SKM-1 (cell line): Measurements from ENCODE around the gene CDHR1.

ENCODE experiments used
- DNase-seq: peaks from one replicate; lab custom pipeline; 2025; ENCODE audit not compliant: unreplicated experiment; lab: John Stamatoyannopoulos, UW

The CDHR1 gene

GRCh38 chr10:84261236-84261915, 67.0 kb downstream of the CDHR1 start:
- DNase-seq: no peak

GRCh38 chr10:84262190-84262956, 68.0 kb downstream of the CDHR1 start:
- DNase-seq: no peak

GRCh38 chr10:84263716-84264115, 69.4 kb downstream of the CDHR1 start:
- no peak for DNase-seq

- peak; percentile 31 for DNase-seq
Measured at GRCh38 chr10:84264611-84265141, 70.3 kb downstream of the CDHR1 start.

- DNase-seq: no peak
Measured at GRCh38 chr10:84265418-84265817, 71.1 kb downstream of the CDHR1 start.

- no peak for DNase-seq
Measured at GRCh38 chr10:84267503-84268126, 73.3 kb downstream of the CDHR1 start.

- DNase-seq: no peak
Measured at GRCh38 chr10:84269162-84269561, 74.8 kb downstream of the CDHR1 start.
